GM21360 (cell line): Measurements from ENCODE around the gene INSC.

Experiments
- ATAC-seq: cut with Tn5 transposase; IDR thresholded peaks from one replicate; pipeline ENCODE4 v1.9.1; 2021; ENCODE audit warnings: mild to moderate bottlenecking, moderate library complexity; ENCODE audit not compliant: unreplicated experiment

INSC gene

GRCh38 chr11:15212876-15213275, 98.2 kb downstream of the INSC start:
- ATAC-seq = no peak

- ATAC-seq = no peak
Measured at GRCh38 chr11:15213471-15214231, 98.9 kb downstream of the INSC start.

- no peak for ATAC-seq
Measured at GRCh38 chr11:15215005-15215404, 100.3 kb downstream of the INSC start.

GRCh38 chr11:15216678-15217077, 102.0 kb downstream of the INSC start:
- ATAC-seq = peak; percentile 68

GRCh38 chr11:15217416-15217815, 102.7 kb downstream of the INSC start:
- no peak for ATAC-seq

- ATAC-seq = no peak
Measured at GRCh38 chr11:15222777-15223176, 108.1 kb downstream of the INSC start.

GRCh38 chr11:15223318-15223717, 108.6 kb downstream of the INSC start:
- ATAC-seq = no peak

- ATAC-seq = no peak
Measured at GRCh38 chr11:15224466-15224865, 109.7 kb downstream of the INSC start.

- no peak for ATAC-seq
Measured at GRCh38 chr11:15227011-15227410, 112.3 kb downstream of the INSC start.

- no peak for ATAC-seq
Measured at GRCh38 chr11:15228331-15228849, 113.7 kb downstream of the INSC start.

GRCh38 chr11:15229069-15229468, 114.3 kb downstream of the INSC start:
- no peak for ATAC-seq

- no peak for ATAC-seq
Measured at GRCh38 chr11:15232496-15232895, 117.8 kb downstream of the INSC start.

GRCh38 chr11:15233371-15234165, 118.8 kb downstream of the INSC start:
- no peak for ATAC-seq

GRCh38 chr11:15234796-15235195, 120.1 kb downstream of the INSC start:
- no peak for ATAC-seq

GRCh38 chr11:15236559-15236958, 121.8 kb downstream of the INSC start:
- no peak for ATAC-seq

- ATAC-seq = no peak
Measured at GRCh38 chr11:15238856-15239255, 124.1 kb downstream of the INSC start.

GRCh38 chr11:15248749-15249148, 134.0 kb downstream of the INSC start:
- no peak for ATAC-seq

- no peak for ATAC-seq
Measured at GRCh38 chr11:15258433-15259165, 143.9 kb downstream of the INSC start.

- no peak for ATAC-seq
Measured at GRCh38 chr11:15266999-15267398, 152.3 kb downstream of the INSC start.

- no peak for ATAC-seq
Measured at GRCh38 chr11:15268598-15268997, 153.9 kb downstream of the INSC start.

- no peak for ATAC-seq
Measured at GRCh38 chr11:15275141-15275540, 160.4 kb downstream of the INSC start.
